Ovary (tissue), 3 donors: Measurements from ENCODE around the gene MAML2.

Experiments used
- POLR2A ChIP-seq: fragments of 450-650 bp; IDR thresholded peaks from one replicate; pipeline ENCODE4 v1.6.1; 2017; ENCODE audit warnings: antibody characterized with exemption, mild to moderate bottlenecking, moderate library complexity
- TF ChIP-seq, protein P1 (sequence below), 3 donors: fragments of 450-650 bp in 2 of 3; fragments of 200-600 bp in 1 of 3; IDR thresholded peaks; one replicate each; pipeline versions ENCODE4 v1.5.1 to v1.8.0; 2016 to 2022; ENCODE audit warnings: antibody characterized with exemption in 3 of 3, mild to moderate bottlenecking in 1 of 3
- donor health status: DM: no; HTN: no; CAD: no.

DNA sequence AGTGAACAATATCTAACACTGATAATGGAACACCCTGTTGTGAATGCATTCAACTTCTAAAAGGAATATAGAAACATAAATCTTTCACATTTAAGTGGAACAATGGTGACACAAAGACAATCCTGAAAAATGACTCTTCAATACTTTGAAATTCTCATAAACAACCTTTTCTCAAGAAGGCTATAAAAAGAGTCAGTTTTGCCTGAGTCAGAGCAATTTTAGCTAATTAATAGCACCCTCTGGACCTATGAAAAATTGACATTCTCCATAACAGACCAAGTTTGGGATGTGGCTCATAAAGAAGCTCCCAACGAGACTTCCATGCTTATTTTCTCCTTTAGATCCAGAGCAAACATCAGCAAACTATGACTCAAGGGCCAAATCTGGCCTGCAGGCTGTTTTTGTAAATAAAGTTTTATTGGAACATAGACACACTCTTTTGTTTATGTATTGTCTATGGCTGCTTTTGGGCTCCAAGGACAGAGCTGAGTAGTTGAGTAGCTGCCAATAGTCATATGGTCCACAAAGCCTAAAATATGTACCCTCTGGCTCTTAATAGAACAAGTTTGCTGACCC, 108.0 kb downstream of the MAML2 start:
- TF ChIP-seq, protein P1, sequence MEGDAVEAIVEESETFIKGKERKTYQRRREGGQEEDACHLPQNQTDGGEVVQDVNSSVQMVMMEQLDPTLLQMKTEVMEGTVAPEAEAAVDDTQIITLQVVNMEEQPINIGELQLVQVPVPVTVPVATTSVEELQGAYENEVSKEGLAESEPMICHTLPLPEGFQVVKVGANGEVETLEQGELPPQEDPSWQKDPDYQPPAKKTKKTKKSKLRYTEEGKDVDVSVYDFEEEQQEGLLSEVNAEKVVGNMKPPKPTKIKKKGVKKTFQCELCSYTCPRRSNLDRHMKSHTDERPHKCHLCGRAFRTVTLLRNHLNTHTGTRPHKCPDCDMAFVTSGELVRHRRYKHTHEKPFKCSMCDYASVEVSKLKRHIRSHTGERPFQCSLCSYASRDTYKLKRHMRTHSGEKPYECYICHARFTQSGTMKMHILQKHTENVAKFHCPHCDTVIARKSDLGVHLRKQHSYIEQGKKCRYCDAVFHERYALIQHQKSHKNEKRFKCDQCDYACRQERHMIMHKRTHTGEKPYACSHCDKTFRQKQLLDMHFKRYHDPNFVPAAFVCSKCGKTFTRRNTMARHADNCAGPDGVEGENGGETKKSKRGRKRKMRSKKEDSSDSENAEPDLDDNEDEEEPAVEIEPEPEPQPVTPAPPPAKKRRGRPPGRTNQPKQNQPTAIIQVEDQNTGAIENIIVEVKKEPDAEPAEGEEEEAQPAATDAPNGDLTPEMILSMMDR (IDR thresholded peaks at IDR 0.05) = no peak
- no peak for TF ChIP-seq POLR2A
